Endothelial cell of umbilical vein (primary cell): ENCODE data around the gene AIDA. TPM values are rescaled to one million over a fixed set of nuclear protein-coding genes. Genes with fewer than 3 reads are reported as not detected.

Experiments
- BruUV-seq: library from RNA; stranded (reverse); fragments of 400-500 nt; replicated peaks from 2 replicates; lab custom pipeline; 2021; lab: Mats Ljungman, UMichigan
- CTCF ChIA-PET: fragments of 300-600, 350-600 bp; sonication (Branson Sonifier 250); formaldehyde crosslinking; loops from one replicate; lab custom pipeline; 2021; ENCODE audit warnings: antibody characterized with exemption, inconsistent platforms; lab: Charles Lee
- POLR2A ChIA-PET: fragments of 300-600, 350-600 bp; sonication (Branson Sonifier 250); formaldehyde crosslinking; loops from one replicate; lab custom pipeline; 2021; ENCODE audit warnings: antibody characterized with exemption, inconsistent platforms; lab: Charles Lee
- DNase-seq: peaks from one replicate; pipeline ENCODE4 v3.0.0-alpha.2; 2011; ENCODE audit warnings: low read depth, low spot score
- FAIRE-seq: peaks from 2 replicates; lab custom pipeline; 2011; peaks lifted over from hg19 to GRCh38; lab: Jason Lieb, UNC
- H2AFZ ChIP-seq: 2 replicates; pipeline ENCODE4 v1.6.0; 2012; ENCODE audit warnings: low read depth, low read length, control low read depth, inconsistent platforms
- H3K27ac ChIP-seq: 2 replicates; pipeline ENCODE4 v1.5.1; 2011; ENCODE audit warnings: low read depth, mild to moderate bottlenecking, control low read depth, low read length, moderate library complexity; ENCODE audit not compliant: insufficient read depth
- H3K27me3 ChIP-seq, 2 experiments: 2 replicates each; pipeline versions ENCODE4 v1.6.0 to v1.6.1; 2011; ENCODE audit warnings: low read length in 2 of 2, mixed read lengths in 1 of 2; ENCODE audit not compliant: control insufficient read depth in 2 of 2, insufficient read depth in 2 of 2
- H3K36me3 ChIP-seq, 2 experiments: 2 replicates in 1 of 2; 3 replicates in 1 of 2; pipeline ENCODE4 v1.5.1; 2011; ENCODE audit warnings: low read length in 2 of 2, mild to moderate bottlenecking in 1 of 2, moderate library complexity in 1 of 2; ENCODE audit not compliant: control insufficient read depth in 2 of 2, insufficient read depth in 2 of 2; ENCODE audit errors: extremely low read depth in 1 of 2
- H3K4me1 ChIP-seq: 3 replicates; pipeline ENCODE4 v1.5.1; 2011; ENCODE audit warnings: mild to moderate bottlenecking, low read length; ENCODE audit not compliant: control insufficient read depth, insufficient read depth; ENCODE audit errors: extremely low read depth
- H3K4me2 ChIP-seq: 2 replicates; pipeline ENCODE4 v1.6.1; 2011; ENCODE audit warnings: low read length, control low read depth, mixed read lengths; ENCODE audit not compliant: insufficient read depth
- H3K4me3 ChIP-seq, 3 experiments: fragments of 200-600 bp in 1 of 3; sonication (generic), shearing (Covaris generic) in 1 of 3; replicated peaks in 1 of 3; 2 replicates each; pipeline ENCODE4 v1.5.1; 2011 to 2016; ENCODE audit warnings: control low read depth in 3 of 3, low read length in 3 of 3, mild to moderate bottlenecking in 2 of 3, inconsistent platforms in 1 of 3, low read depth in 1 of 3, moderate library complexity in 1 of 3; ENCODE audit not compliant: insufficient read depth in 1 of 3
- H3K79me2 ChIP-seq: 2 replicates; pipeline ENCODE4 v1.6.0; 2012; ENCODE audit warnings: low read length, inconsistent platforms; ENCODE audit not compliant: control insufficient read depth, insufficient read depth
- H3K9ac ChIP-seq: replicated peaks from 2 replicates; pipeline ENCODE3; 2011; ENCODE audit warnings: low read length, control low read depth; ENCODE audit not compliant: insufficient read depth; ENCODE audit errors: extremely low read depth
- H3K9me1 ChIP-seq: replicated peaks from 3 replicates; pipeline ENCODE4 v1.6.0; 2011; ENCODE audit warnings: mild to moderate bottlenecking, low read length; ENCODE audit not compliant: control insufficient read depth, insufficient read depth; ENCODE audit errors: extremely low read depth
- H3K9me3 ChIP-seq: replicated peaks from 2 replicates; pipeline ENCODE4 v1.5.1; 2012; ENCODE audit warnings: low read length, inconsistent platforms; ENCODE audit not compliant: control insufficient read depth, insufficient read depth
- H4K20me1 ChIP-seq: replicated peaks from 2 replicates; pipeline ENCODE3; 2011; ENCODE audit warnings: mild to moderate bottlenecking, low read length; ENCODE audit not compliant: control insufficient read depth, insufficient read depth; ENCODE audit errors: extremely low read depth
- CTCF ChIP-seq, 2 donors: IDR thresholded peaks; 1 replicate in 1 of 2; 2 replicates in 1 of 2; pipeline ENCODE4 v1.5.1; 2011; ENCODE audit warnings: low read length in 2 of 2, mild to moderate bottlenecking in 2 of 2, moderate library complexity in 2 of 2, control low read depth in 1 of 2, inconsistent platforms in 1 of 2, low read depth in 1 of 2; ENCODE audit not compliant: insufficient read depth in 1 of 2; ENCODE audit errors: extremely low read depth in 1 of 2
- EZH2 ChIP-seq: IDR thresholded peaks from 2 replicates; pipeline ENCODE4 v1.6.1; 2012; ENCODE audit warnings: borderline replicate concordance, low read depth, mild to moderate bottlenecking, moderate library complexity, low read length, inconsistent platforms; ENCODE audit not compliant: severe bottlenecking
- FOS ChIP-seq: IDR thresholded peaks from 2 replicates; pipeline ENCODE4 v1.6.1; 2011; ENCODE audit warnings: mild to moderate bottlenecking, low read length, moderate library complexity, borderline replicate concordance; ENCODE audit not compliant: insufficient read depth
- GATA2 ChIP-seq: IDR thresholded peaks from 2 replicates; pipeline ENCODE4 v1.7.0; 2011; ENCODE audit warnings: low read depth, mild to moderate bottlenecking, moderate library complexity, mixed read lengths, low read length; ENCODE audit not compliant: insufficient read length, insufficient read depth
- JUN ChIP-seq: IDR thresholded peaks from 2 replicates; pipeline ENCODE4 v1.6.1; 2011; ENCODE audit warnings: borderline replicate concordance, low read depth; ENCODE audit not compliant: insufficient read length, insufficient read depth
- MAX ChIP-seq: IDR thresholded peaks from 2 replicates; pipeline ENCODE4 v1.6.1; 2011; ENCODE audit not compliant: insufficient read depth, insufficient read length
- MYC ChIP-seq: IDR thresholded peaks from one replicate; pipeline ENCODE4 v1.6.1; 2011; ENCODE audit warnings: mild to moderate bottlenecking, low read depth, low read length
- POLR2A ChIP-seq: IDR thresholded peaks from 2 replicates; pipeline ENCODE4 v1.6.1; 2012; ENCODE audit warnings: low read depth, mild to moderate bottlenecking, control low read depth, low read length
- POLR2AphosphoS5 ChIP-seq: IDR thresholded peaks from 2 replicates; pipeline ENCODE4 v1.6.1; 2012; ENCODE audit warnings: low read depth, mild to moderate bottlenecking, control low read depth, low read length, moderate library complexity; ENCODE audit not compliant: insufficient read depth
- dilution Hi-C: fragments of 300-500 bp; cut with MboI; formaldehyde crosslinking; loops from one replicate; pipeline ENCODE4 v1.15.0; 2019; ENCODE audit warnings: low sequenced_read_pairs; ENCODE audit not compliant: extremely low pct_ligation_motif_present
- intact Hi-C: fragments of 100-400 bp; cut with micrococcal nuclease; formaldehyde crosslinking; loops from one replicate; pipeline ENCODE4 v1.10.0; 2022
- polyA plus RNA-seq, 4 experiments: library from polyadenylated mRNA; depleted of rRNA in 3 of 4; stranded (reverse) in 3 of 4; unstranded in 1 of 4; fragments of >200 nt; gene quantifications; 2 replicates each; pipeline versions ENCODE4 v1.2.1 to v1.2.3, GENCODE V29; 2011 to 2012; ENCODE audit warnings: missing spikeins in 1 of 4
- total RNA-seq: library from RNA; stranded (reverse); gene quantifications from 2 replicates; pipeline ENCODE4 v1.2.3, GENCODE V29; 2021

Gene AIDA
- total and polyA plus RNA-seq, 2 donors (not counting 3 experiments of a cell fraction or from before 2014, with no cell fraction given), result 32.8 to 75.4 TPM

GRCh38 chr1:222728746-222729145, 16.5 kb upstream of the AIDA start:
- intact Hi-C loops (no loop called here), dilution Hi-C loops (no loop called here)
- no TSS peak for BruUV-seq
- Histone ChIP-seq H2AFZ (no peak overlapping the region), H3K9me1 (no peaks in the 10 kb centered on the region), H3K4me2 (no peak overlapping the region), H3K4me3 (no peak overlapping the region), H3K79me2 (no peaks in the 10 kb centered on the region), H3K9ac (no peak overlapping the region), H3K9me3 (no peaks in the 10 kb centered on the region), H3K27ac (no peak overlapping the region), H4K20me1 (no peaks in the 10 kb centered on the region), H3K27me3 (no peaks in the 10 kb centered on the region), H3K4me1 (no peaks in the 10 kb centered on the region), H3K36me3 (peaks cover 13 to 30% of the 10 kb centered on the region in 2 experiments)
- FAIRE-seq (no peak), DNase-seq (no peak)
- CTCF ChIA-PET, result interaction anchor here (0.9 to 2.0 kb wide), 2 partner anchors 8 to 10 kb away, joined by 6 read pairs; partner anchors contain the start of gene FAM177B
- TF ChIP-seq MAX, result no peak
- no peak for TF ChIP-seq GATA2
- TF ChIP-seq FOS, result no peak
- TF ChIP-seq MYC, result no peak
- TF ChIP-seq POLR2AphosphoS5, result no peak
- TF ChIP-seq CTCF (IDR thresholded peaks at IDR 0.05; ENCODE audit: extremely low read depth in 1 of 2, insufficient read depth in 1 of 2, low read depth in 1 of 2, low read length in 2 of 2), result no peak
- no peak for TF ChIP-seq POLR2A
- no peak for TF ChIP-seq EZH2
- TF ChIP-seq JUN, result no peak
- POLR2A ChIA-PET, result no interaction called here
